ENCODE measurements around the gene DPM2.

Gene DPM2

DNA sequence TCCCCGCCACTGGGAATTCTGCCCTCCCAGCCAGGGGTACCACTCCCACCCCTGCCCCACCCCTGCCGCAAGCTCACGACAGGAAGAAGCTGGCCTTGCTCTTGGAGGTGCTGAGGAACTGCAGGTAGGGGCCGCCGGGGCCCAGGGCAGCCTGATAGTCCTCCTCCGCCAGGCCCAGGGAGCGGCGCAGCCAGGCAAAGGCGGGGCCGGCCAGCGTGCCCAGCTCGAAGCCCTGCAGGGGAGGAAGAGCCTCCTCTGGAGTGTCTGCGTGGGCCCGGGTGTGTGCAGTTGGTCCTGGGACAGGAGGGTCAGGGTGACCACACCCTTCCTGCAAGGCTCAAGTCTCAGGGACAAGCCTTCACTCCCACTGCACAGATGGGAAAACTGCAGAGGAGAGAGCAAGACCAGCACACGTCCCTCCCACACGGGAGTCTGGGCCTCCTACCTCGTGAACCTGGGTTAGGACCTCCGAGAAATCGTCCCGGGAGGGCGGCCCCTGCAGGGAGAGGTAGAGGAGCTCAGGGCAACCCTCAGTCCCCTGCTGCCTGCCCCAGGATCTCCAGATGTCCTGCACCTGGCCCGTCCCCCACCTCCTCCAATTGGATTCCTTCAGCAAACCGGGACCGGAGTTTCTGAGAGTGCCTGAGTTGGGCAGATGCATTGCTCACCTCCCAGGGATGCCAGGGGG is 9.5 kb downstream of the DPM2 start:
- peak overlapping the region; percentile 43 for H3K9ac ChIP-seq (ENCODE audit: low read depth, low read length)
- H3K4me1 ChIP-seq (ENCODE audit: insufficient read depth, low read length) = peaks cover 6% of the 10 kb centered on the region
- H3K36me3 ChIP-seq (ENCODE audit: insufficient read depth, low read length) = no peaks in the 10 kb centered on the region
- H3K9me3 ChIP-seq (ENCODE audit: control insufficient read depth, insufficient read depth, low read length) = no peaks in the 10 kb centered on the region

DNA sequence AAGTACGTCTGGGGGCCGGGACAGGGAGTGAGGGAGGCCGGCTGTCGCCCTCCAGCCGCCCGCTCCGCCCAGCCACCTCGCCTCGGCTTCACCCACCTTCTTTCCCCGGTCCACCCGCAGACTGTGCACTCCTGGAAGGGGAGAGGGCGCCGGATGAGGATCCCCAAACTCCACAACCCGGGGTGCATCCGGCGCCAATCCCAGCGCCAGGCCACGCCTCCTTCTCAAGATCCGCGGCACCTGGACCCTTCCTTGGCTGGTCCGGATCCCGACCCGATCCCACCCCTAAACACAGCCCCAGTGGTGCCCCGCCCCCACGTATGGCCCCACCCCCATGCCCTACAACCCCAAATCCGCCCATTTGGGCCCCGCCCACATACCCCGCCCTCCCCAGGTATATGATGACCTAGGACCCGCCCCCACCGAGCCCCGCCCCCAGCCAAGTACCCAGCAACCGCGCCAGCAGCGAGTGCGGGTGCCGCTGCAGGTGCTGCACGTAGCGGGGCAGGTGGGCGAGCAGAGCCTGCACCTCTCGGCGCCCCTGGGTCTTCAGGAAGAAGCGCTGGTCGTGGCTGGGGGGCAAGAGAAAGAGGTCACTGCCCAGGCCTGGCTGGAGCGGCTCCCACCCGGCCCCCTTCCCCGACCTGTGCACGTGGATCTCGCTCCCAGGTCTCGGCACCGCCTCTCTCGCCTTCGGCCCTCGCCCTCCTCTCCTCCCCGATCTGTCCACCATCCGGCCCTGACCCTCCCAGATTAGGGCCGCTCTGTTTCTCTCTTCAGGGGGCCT is 10.3 kb downstream of the DPM2 start:
- Histone ChIP-seq H3K9ac (ENCODE audit: low read depth, low read length) (peak overlapping the region; percentile 59; the same call in 1 of the 2 replicates), H3K4me1 (ENCODE audit: insufficient read depth, low read length) (peaks cover 6% of the 10 kb centered on the region), H3K36me3 (ENCODE audit: insufficient read depth, low read length) (no peaks in the 10 kb centered on the region), H3K9me3 (ENCODE audit: control insufficient read depth, insufficient read depth, low read length) (no peaks in the 10 kb centered on the region)

DNA sequence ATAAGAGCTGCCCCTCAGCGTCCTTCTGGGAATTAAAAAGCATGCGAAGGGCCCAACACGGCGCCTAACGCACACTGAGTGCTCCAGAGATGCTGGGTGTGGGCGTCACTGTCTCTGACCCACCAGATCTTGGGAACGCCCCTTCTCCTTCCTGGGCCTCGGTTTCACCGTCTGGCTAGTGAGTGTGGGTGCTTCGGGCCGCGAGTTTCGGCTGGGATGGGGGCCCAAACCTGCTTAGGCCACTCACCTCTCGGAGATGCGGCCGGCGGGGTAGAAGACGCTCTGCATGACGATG is 10.8 kb downstream of the DPM2 start:
- H3K36me3 ChIP-seq (ENCODE audit: insufficient read depth, low read length) = no peaks in the 10 kb centered on the region
- H3K9me3 ChIP-seq (ENCODE audit: control insufficient read depth, insufficient read depth, low read length) = no peaks in the 10 kb centered on the region
- peak overlapping the region; percentile 59 for H3K9ac ChIP-seq (ENCODE audit: low read depth, low read length)
- H3K4me1 ChIP-seq (ENCODE audit: insufficient read depth, low read length) = peaks cover 6% of the 10 kb centered on the region

DNA sequence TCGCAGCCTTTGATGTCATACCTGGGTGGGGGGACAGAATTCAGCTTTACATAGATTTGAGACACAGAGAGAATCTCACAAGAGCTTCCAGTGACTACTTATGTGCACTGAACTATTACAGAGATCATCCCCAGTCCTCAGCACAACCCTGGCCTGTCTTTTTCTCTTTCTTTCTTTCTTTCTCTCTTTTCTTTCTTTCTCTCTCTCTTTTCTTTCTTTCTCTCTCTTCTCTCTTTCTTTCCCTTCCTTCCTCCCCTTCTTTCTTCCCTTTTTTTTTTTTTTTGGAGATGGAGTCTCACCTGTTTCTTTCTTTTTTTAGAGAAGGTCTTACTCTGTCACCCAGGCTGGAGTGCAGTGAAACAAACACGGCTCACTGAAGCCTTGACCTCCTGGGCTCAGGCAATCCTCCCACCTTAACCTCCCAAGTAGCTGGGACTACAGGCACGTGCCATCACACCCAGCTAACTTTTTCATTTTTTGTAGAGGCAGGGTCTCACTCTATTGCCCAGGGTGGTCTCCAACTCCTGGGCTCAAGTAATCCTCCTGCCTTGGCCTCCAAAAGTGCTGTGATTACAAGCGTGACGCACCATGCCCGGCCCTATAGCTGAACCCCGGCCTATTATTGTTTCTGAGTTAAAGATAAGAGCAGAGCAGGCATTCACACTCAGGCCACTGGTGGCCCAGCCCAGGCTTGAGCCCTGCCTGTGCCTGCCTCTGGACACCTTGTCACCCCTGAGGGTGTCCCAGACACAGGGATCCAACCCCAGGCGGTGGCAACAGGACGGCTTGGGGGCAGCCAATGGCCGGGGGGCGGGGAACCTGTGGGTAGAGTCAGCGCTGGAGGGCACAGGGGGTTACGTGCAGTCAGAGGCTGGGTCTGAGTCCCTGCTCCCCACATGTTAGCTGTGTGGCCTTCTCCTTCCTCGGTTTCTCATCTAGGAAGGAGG is 11.4 kb downstream of the DPM2 start:
- no peaks in the 10 kb centered on the region for H3K9me3 ChIP-seq (ENCODE audit: control insufficient read depth, insufficient read depth, low read length)
- H3K4me1 ChIP-seq (ENCODE audit: insufficient read depth, low read length) = peaks cover under 1% of the 10 kb centered on the region
- peak overlapping the region; percentile 59 for H3K9ac ChIP-seq (ENCODE audit: low read depth, low read length)
- no peaks in the 10 kb centered on the region for H3K36me3 ChIP-seq (ENCODE audit: insufficient read depth, low read length)

DNA sequence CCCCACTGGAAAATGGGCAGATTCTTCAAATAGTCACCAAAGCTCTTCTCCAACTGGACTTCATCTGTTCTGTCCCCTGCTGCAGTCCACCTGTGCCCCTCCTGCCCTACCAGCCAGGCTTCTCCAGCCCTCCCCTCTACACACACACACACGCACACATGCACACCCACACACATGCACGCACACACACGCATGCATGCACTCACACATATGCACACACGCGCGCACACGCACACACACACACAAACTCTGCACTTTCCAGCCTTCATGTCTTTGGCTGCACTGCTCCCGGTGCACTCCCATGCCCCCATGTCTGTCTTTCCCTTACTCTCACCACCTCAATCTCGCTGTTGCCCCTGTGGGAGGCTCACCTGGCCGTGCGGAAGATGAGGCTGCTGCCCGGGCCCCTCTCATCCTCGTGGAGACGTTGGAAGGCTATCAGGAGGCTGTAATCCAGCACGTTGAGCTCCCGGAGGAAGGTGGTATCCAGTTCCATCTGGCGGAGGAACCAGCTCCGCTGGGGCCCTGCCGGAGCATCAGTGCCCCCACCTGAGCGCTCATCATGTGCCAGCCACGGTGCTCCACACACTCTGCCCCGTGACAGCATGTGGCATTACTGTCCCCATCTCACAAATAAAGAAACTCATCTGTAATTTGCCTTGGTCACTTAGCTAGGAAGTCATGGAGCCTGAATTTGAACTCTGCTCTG is 12.8 kb downstream of the DPM2 start:
- Histone ChIP-seq H3K9me3 (ENCODE audit: control insufficient read depth, insufficient read depth, low read length) (no peaks in the 10 kb centered on the region), H3K9ac (ENCODE audit: low read depth, low read length) (no peak overlapping the region), H3K36me3 (ENCODE audit: insufficient read depth, low read length) (no peaks in the 10 kb centered on the region), H3K4me1 (ENCODE audit: insufficient read depth, low read length) (no peaks in the 10 kb centered on the region; the same call in 1 of the 2 replicates)

DNA sequence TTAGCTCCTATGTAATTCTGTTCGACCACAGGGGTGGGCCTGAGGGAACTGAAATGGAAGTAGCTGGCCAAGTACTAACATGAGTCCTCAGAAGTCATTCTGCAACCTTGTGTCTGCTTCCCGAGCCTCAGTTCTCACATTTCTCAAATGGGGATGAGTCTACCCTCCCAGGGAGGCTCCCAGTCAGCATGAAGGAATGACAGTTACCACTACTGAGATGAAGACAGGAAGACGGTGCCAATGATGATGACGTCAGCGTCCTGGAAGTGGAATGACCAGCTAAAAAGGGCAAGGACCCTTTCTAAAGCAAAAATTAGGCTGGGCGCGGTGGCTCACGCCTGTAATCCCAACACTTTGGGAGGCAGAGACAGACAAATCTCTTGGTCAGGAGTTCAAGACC is 13.9 kb downstream of the DPM2 start:
- Histone ChIP-seq H3K36me3 (ENCODE audit: insufficient read depth, low read length) (no peaks in the 10 kb centered on the region), H3K9me3 (ENCODE audit: control insufficient read depth, insufficient read depth, low read length) (no peaks in the 10 kb centered on the region), H3K9ac (ENCODE audit: low read depth, low read length) (no peak overlapping the region), H3K4me1 (ENCODE audit: insufficient read depth, low read length) (no peaks in the 10 kb centered on the region; the same call in 1 of the 2 replicates)

DNA sequence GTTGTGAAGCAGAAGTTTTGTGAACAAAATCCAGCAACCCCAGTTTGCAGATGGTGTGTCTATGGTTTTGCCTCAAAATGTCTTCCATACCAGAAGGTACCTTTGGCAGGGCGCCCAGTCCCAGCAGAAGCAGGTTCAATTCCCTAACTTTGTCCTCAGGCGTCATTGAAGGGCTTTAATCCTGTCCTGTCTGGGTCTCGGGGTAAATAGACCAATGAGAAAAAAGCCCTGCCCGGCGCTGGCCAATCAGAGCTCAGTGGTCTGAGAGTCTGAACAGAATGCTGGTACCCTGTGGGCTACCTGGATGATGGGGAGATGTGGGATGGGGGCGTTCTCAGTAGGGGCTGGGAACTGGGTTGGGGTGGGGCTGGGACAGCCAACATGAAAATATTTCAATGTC is 14.6 kb downstream of the DPM2 start:
- Histone ChIP-seq H3K9me3 (ENCODE audit: control insufficient read depth, insufficient read depth, low read length) (no peaks in the 10 kb centered on the region), H3K9ac (ENCODE audit: low read depth, low read length) (no peak overlapping the region), H3K36me3 (ENCODE audit: insufficient read depth, low read length) (no peaks in the 10 kb centered on the region), H3K4me1 (ENCODE audit: insufficient read depth, low read length) (no peaks in the 10 kb centered on the region; the same call in 1 of the 2 replicates)

DNA sequence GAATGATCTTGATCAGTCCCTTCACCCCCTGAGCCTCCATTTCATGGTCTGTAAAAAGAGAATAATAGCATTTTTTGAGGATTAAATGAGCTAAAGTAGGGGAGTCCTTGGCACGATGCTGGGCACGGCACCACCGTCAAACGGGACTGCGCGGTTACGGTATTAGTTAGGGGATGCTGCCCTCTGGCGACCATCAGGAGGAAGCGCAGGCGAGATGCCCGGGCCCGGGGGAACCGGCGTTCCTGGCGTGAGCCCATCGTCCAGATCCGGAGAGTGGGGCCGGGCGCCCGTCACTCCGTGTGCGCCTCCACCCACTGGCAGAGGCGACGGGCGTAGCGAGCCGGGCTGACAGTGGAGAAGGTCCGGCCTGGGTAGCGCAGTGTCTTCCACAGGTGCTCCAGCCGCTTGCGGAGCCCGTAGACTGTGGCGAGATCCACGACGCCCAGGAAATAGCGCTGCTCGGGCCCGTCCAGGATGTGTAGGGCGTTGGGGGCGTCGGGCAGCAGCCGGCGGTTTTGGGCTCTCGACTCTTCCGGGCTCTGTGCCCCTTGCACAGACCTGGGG is 16.0 kb downstream of the DPM2 start:
- Histone ChIP-seq H3K9ac (ENCODE audit: low read depth, low read length) (peak overlapping the region; percentile 18; the same call in 1 of the 2 replicates), H3K4me1 (ENCODE audit: insufficient read depth, low read length) (no peaks in the 10 kb centered on the region; the same call in 1 of the 2 replicates), H3K9me3 (ENCODE audit: control insufficient read depth, insufficient read depth, low read length) (no peaks in the 10 kb centered on the region), H3K36me3 (ENCODE audit: insufficient read depth, low read length) (no peaks in the 10 kb centered on the region)

DNA sequence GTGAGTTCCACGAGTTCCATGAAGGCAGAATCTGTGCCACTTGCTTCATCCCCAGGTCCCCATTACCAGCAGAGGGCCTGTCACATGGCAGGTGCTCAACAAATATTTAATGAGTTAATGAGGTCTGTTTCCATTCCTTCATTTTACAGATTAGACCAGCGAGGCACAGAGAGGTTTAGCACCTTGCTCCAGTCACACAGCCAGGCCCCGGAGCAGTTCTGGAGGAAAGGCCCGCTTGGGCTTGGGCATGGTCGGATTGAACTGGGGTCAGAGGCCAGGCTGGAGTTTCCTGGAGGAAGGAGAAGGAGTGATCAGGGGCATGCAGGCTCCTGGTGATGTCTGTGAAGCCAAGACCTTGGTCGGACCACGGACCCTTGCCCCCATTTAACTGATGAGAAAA is 16.9 kb downstream of the DPM2 start:
- no peaks in the 10 kb centered on the region for H3K36me3 ChIP-seq (ENCODE audit: insufficient read depth, low read length)
- no peak overlapping the region for H3K9ac ChIP-seq (ENCODE audit: low read depth, low read length)
- no peaks in the 10 kb centered on the region; the same call in 1 of the 2 replicates for H3K4me1 ChIP-seq (ENCODE audit: insufficient read depth, low read length)
- H3K9me3 ChIP-seq (ENCODE audit: control insufficient read depth, insufficient read depth, low read length) = no peaks in the 10 kb centered on the region

DNA sequence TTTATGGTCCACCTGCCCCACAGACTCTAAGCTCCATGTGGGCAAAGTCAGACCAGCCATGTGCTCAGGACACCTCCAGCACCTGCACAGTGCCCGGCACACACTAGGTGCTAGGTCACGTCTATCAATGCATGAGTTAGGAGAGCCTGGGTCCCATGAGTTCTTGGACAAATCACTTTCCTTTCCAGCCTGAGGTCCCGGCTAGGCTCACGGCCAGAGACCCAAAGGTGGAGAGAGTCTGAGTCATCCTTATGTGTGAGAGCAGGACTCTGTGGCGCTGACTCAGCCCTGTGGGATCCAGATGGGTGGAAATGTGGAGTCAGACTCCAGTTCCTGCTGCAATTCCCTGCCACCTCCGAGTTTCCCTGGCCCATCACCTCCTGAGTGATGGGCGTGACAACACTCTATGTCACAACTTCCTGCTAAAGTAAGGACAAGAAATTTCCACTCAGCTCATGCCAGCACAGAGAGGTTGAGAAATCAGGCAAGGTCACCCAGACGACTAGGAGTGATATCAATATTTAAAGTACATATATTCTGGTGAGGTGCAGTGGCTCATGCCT is 18.3 kb downstream of the DPM2 start:
- Histone ChIP-seq H3K4me1 (ENCODE audit: insufficient read depth, low read length) (no peaks in the 10 kb centered on the region; the same call in 1 of the 2 replicates), H3K36me3 (ENCODE audit: insufficient read depth, low read length) (no peaks in the 10 kb centered on the region), H3K9ac (ENCODE audit: low read depth, low read length) (no peak overlapping the region), H3K9me3 (ENCODE audit: control insufficient read depth, insufficient read depth, low read length) (no peaks in the 10 kb centered on the region)

DNA sequence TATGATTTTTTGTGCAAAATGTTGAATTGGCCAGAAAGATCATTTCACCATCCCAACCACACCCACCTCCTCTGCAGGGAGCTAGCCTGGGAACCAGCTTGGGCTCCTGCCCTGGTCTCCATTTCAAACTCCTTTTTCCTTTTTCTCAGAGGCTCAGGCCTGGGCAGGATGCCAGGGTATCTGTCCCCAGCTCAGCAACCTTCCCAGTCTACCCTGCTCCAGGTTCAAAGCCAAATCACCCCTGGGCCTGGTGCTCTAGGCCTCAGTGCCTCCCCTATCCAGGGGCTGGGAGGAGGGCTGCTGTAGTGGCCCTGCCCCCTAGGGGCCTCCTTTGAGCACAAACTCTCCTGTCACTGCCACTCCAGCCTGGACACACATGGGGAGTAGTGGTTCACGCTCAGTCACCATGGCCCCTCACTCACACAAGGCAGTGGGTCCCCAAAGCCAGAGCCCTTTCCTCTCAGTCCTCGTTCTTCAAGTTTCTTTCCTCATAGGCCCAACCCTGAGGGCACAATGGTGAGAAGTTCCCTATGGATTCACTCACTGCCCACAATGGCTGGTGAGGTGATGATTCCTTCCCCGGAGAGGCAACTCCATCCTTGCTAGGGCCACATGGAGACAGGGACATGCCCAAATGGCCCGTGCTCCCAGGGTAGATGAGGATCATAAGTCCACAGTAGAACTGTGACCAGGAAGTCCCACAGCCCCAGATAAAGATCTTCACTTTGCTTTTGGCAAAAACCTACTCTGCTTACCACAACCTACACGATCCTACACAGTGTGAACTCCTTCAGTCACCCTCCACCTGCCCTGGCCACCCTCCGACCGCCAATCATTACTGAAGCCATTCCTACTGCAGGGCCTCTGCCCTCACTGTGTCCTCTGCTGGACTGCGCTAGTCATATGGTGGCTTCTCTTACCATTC is 19.2 kb downstream of the DPM2 start:
- Histone ChIP-seq H3K9ac (ENCODE audit: low read depth, low read length) (no peak overlapping the region), H3K9me3 (ENCODE audit: control insufficient read depth, insufficient read depth, low read length) (no peaks in the 10 kb centered on the region), H3K36me3 (ENCODE audit: insufficient read depth, low read length) (no peaks in the 10 kb centered on the region)

DNA sequence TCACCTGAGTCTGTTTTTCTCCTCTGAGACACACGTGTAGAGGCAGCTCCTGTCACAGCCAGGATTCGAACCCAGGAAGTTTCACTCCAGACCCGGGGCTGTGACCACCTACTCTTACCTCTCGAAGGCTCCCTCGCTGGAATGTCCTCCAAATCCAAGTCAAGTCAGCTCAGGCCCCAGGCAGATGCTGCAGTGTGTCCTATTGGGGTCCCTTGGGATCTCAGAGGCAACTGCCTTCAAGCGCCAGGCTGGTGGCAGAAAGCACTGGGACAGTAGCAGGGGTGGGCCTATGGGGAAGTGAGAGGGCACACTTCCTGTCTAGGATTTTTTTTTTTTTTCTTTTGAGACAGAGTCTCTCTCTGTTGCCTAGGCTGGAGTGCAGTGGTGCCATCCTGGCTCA is 20.1 kb downstream of the DPM2 start:
- H3K9ac ChIP-seq (ENCODE audit: low read depth, low read length) = no peak overlapping the region
- H3K4me1 ChIP-seq (ENCODE audit: insufficient read depth, low read length) = no peaks in the 10 kb centered on the region; the same call in 1 of the 2 replicates
- H3K36me3 ChIP-seq (ENCODE audit: insufficient read depth, low read length) = no peaks in the 10 kb centered on the region
- no peaks in the 10 kb centered on the region for H3K9me3 ChIP-seq (ENCODE audit: control insufficient read depth, insufficient read depth, low read length)

More for the DNA sequence above, 19.2 kb downstream of the DPM2 start:
- no peaks in the 10 kb centered on the region; the same call in 1 of the 2 replicates for H3K4me1 ChIP-seq (ENCODE audit: insufficient read depth, low read length)

Data from ES-I3 (cell line).